HepG2 (cell line): ENCODE measurements around the gene WEE1. TPM values are rescaled to one million over a fixed set of nuclear protein-coding genes. Genes with fewer than 3 reads are reported as not detected.

ENCODE experiments used
- ATAC-seq: fragments of 200-7000 bp; cut with Tn5 transposase; 3 replicates; pipeline ENCODE4 v1.9.1; 2020; ENCODE audit warnings: mild to moderate bottlenecking, moderate library complexity
- BruUV-seq: library from RNA; stranded (reverse); fragments of 400-500 nt; replicated peaks from 2 replicates; lab custom pipeline; 2021; lab: Mats Ljungman, UMichigan
- CTCF ChIA-PET: fragments of 300-600 bp; formaldehyde crosslinking; extraction: SDS; loops from one replicate; lab custom pipeline; 2021; ENCODE audit warnings: low total read pairs, inconsistent platforms, low intra/inter-chr PET ratio; lab: Yijun Ruan, JAX
- POLR2A ChIA-PET: fragments of 350-600 bp; sonication (Branson Sonifier 250); formaldehyde crosslinking; loops from one replicate; lab custom pipeline; 2020; ENCODE audit warnings: antibody characterized with exemption, inconsistent platforms; lab: Yijun Ruan, JAX
- DNase-seq: peaks from one replicate; pipeline ENCODE4 v3.0.0-alpha.2; 2015; ENCODE audit warnings: low spot score
- FAIRE-seq: peaks from 3 replicates; lab custom pipeline; 2011; peaks lifted over from hg19 to GRCh38; lab: Jason Lieb, UNC
- H2AFZ ChIP-seq: one replicate; pipeline ENCODE4 v1.6.1; 2011; ENCODE audit warnings: low read length, inconsistent platforms
- H3K27ac ChIP-seq: fragments of 300-600 bp; 3 replicates; pipeline ENCODE4 v1.8.0; 2011; ENCODE audit warnings: mixed run types, mild to moderate bottlenecking, mixed read lengths, low read length, inconsistent platforms; ENCODE audit not compliant: insufficient read depth; ENCODE audit errors: extremely low read length
- H3K27me3 ChIP-seq, 2 experiments: fragments of 200-600 bp in 1 of 2; 2 replicates in 1 of 2; 3 replicates in 1 of 2; pipeline versions ENCODE4 v1.6.0 to v1.8.0; 2011; ENCODE audit warnings: low read length in 2 of 2, mild to moderate bottlenecking in 2 of 2, moderate library complexity in 2 of 2, inconsistent platforms in 1 of 2; ENCODE audit not compliant: insufficient read depth in 2 of 2, control insufficient read depth in 1 of 2
- H3K36me3 ChIP-seq, 2 experiments: fragments of 200-600 bp in 1 of 2; replicated peaks in 1 of 2; 2 replicates in 1 of 2; 3 replicates in 1 of 2; pipeline versions ENCODE4 v1.5.1 to v1.8.0; 2011; ENCODE audit warnings: low read length in 2 of 2, inconsistent platforms in 1 of 2; ENCODE audit not compliant: insufficient read depth in 2 of 2, control insufficient read depth in 1 of 2
- H3K4me1 ChIP-seq: 2 replicates; pipeline ENCODE4 v1.5.1; 2012; ENCODE audit warnings: low read length, inconsistent platforms; ENCODE audit not compliant: insufficient read depth
- H3K4me2 ChIP-seq: 2 replicates; pipeline ENCODE4 v1.6.0; 2011; ENCODE audit warnings: low read depth, low read length, inconsistent platforms
- H3K4me3 ChIP-seq, 3 experiments: fragments of 200-600 bp in 1 of 3; sonication (generic), shearing (Covaris generic) in 1 of 3; replicated peaks in 1 of 3; 2 replicates each; pipeline ENCODE4 v1.5.1; 2011 to 2016; ENCODE audit warnings: low read length in 3 of 3, inconsistent platforms in 2 of 3, low read depth in 2 of 3, mild to moderate bottlenecking in 2 of 3, control low read depth in 1 of 3, mixed read lengths in 1 of 3; ENCODE audit not compliant: insufficient read depth in 1 of 3
- H3K79me2 ChIP-seq: one replicate; pipeline ENCODE4 v1.6.1; 2011; ENCODE audit warnings: low read length, inconsistent platforms; ENCODE audit not compliant: insufficient read depth
- H3K9ac ChIP-seq: 2 replicates; pipeline ENCODE4 v1.6.0; 2011; ENCODE audit warnings: mild to moderate bottlenecking, low read depth, low read length, inconsistent platforms; ENCODE audit not compliant: insufficient read depth
- H3K9me3 ChIP-seq: 2 replicates; pipeline ENCODE4 v1.5.1; 2012; ENCODE audit warnings: mild to moderate bottlenecking, low read length
- H4K20me1 ChIP-seq: 2 replicates; pipeline ENCODE4 v1.6.0; 2011; ENCODE audit warnings: inconsistent platforms, mild to moderate bottlenecking, low read length, moderate library complexity; ENCODE audit not compliant: insufficient read depth
- CREB3 ChIP-seq: sonication (generic); formaldehyde crosslinking; IDR thresholded peaks from 2 replicates; pipeline ENCODE4 v1.5.0; 2020; ENCODE audit warnings: missing genetic modification reagents
- EHMT2 ChIP-seq: fragments of 200-600 bp; sonication (generic); IDR thresholded peaks from 2 replicates; pipeline ENCODE4 v1.7.0; 2017; ENCODE audit warnings: antibody characterized with exemption, low read depth, low read length, borderline replicate concordance
- FOXP1 ChIP-seq, 2 experiments: fragments of 450-650 bp in 1 of 2; IDR thresholded peaks; 2 replicates each; pipeline ENCODE4 v1.6.1; 2017 to 2018; ENCODE audit warnings: antibody characterized with exemption in 1 of 2
- GABPA ChIP-seq, 2 experiments: IDR thresholded peaks; 2 replicates each; pipeline ENCODE4 v1.6.1; 2011 to 2016; ENCODE audit warnings: low read depth in 2 of 2, low read length in 1 of 2, missing biosample characterization in 1 of 2, missing genetic modification characterization in 1 of 2
- LCORL ChIP-seq, 2 experiments: fragments of 450-650 bp in 1 of 2; sonication (generic) in 1 of 2; formaldehyde crosslinking in 1 of 2; IDR thresholded peaks; 2 replicates each; pipeline versions ENCODE4 v1.5.0 to v1.6.1; 2017 to 2020; ENCODE audit warnings: antibody characterized with exemption in 1 of 2, missing genetic modification reagents in 1 of 2
- MXD4 ChIP-seq: IDR thresholded peaks from 2 replicates; pipeline ENCODE4 v1.6.1; 2016; ENCODE audit warnings: mild to moderate bottlenecking, missing biosample characterization, missing genetic modification reagents
- SNRNP70 ChIP-seq: fragments of 200-400 bp; formaldehyde crosslinking; IDR thresholded peaks from 2 replicates; pipeline ENCODE4 v1.6.1; 2017; ENCODE audit warnings: mild to moderate bottlenecking, low read depth, low read length, moderate library complexity
- YY1 ChIP-seq: IDR thresholded peaks from 2 replicates; pipeline ENCODE4 v1.6.1; 2011; ENCODE audit warnings: low read length, low read depth, moderate library complexity, mild to moderate bottlenecking; ENCODE audit not compliant: insufficient read depth, insufficient replicate concordance
- ZNF207 ChIP-seq: fragments of 450-650 bp; IDR thresholded peaks from 2 replicates; pipeline ENCODE4 v1.6.1; 2016; ENCODE audit warnings: antibody characterized with exemption, borderline replicate concordance
- ZNF512 ChIP-seq: sonication (generic); formaldehyde crosslinking; IDR thresholded peaks from 2 replicates; pipeline ENCODE4 v1.4.0; 2020; ENCODE audit warnings: mild to moderate bottlenecking, missing genetic modification reagents
- ZNF782 ChIP-seq: sonication (generic); formaldehyde crosslinking; IDR thresholded peaks from 2 replicates; pipeline ENCODE4 v1.4.0; 2020; ENCODE audit warnings: missing genetic modification reagents, mild to moderate bottlenecking, borderline replicate concordance
- WGBS: methylation state at CpG from one replicate; pipeline ENCODE4 v1.1.6; 2017; ENCODE audit warnings: low lambda C conversion rate; 5-methylcytosine and 5-hydroxymethylcytosine counted together
- in situ Hi-C: cut with HindIII; loops from 2 replicates; pipeline ENCODE4 v1.10.0; 2017; ENCODE audit warnings: low pct_unique_long_range_greater_than_20kb; ENCODE audit not compliant: extremely low pct_ligation_motif_present
- intact Hi-C: fragments of 100-400 bp; cut with micrococcal nuclease; formaldehyde crosslinking; loops from one replicate; pipeline ENCODE4 v1.10.0; 2022; ENCODE audit not compliant: unreplicated experiment
- polyA plus RNA-seq, 8 experiments: library from polyadenylated mRNA; depleted of rRNA in 3 of 8; stranded (reverse) in 7 of 8; unstranded in 1 of 8; fragments of >200 nt; fragmentation: Illumina TruSeq in 4 of 8; extraction: Trizol in 4 of 8; gene quantifications; 2 replicates each; pipeline versions ENCODE4 v1.2.1 to v1.2.3, GENCODE V29; 2011 to 2016; ENCODE audit warnings: low read depth in 4 of 8, missing spikeins in 1 of 8, mixed read lengths in 1 of 8; ENCODE audit not compliant: insufficient read depth in 1 of 8
- total RNA-seq, 5 experiments: library from RNA; depleted of rRNA; stranded (reverse); fragments of >200 nt; fragmentation: Illumina TruSeq; extraction: Trizol; gene quantifications; 2 replicates each; pipeline ENCODE4 v1.2.3, GENCODE V29; 2016; ENCODE audit warnings: low read depth in 1 of 5

Gene WEE1
- total and polyA plus RNA-seq, 2 of the 13 experiments (the other 11 are each of a cell fraction or from before 2014, with no cell fraction given), result 31.4 to 63.7 TPM

- H3K4me2 ChIP-seq, result no peak overlapping the region
- H3K27me3 ChIP-seq, result no peaks in the 10 kb centered on the region
- 67% methylated on average over 2 of the region's 2 CpGs for WGBS
- no peak overlapping the region for H2AFZ ChIP-seq
- BruUV-seq, result no TSS peak
- no peak for ATAC-seq
- no peaks in the 10 kb centered on the region for H3K79me2 ChIP-seq
- no peak for DNase-seq
- in situ Hi-C loops, result no loop called here
- no peak for FAIRE-seq
- no peaks in the 10 kb centered on the region for H3K9me3 ChIP-seq
- H4K20me1 ChIP-seq, result no peaks in the 10 kb centered on the region
- peaks cover 23% of the 10 kb centered on the region for H3K4me1 ChIP-seq
- no peak overlapping the region for H3K9ac ChIP-seq
- H3K36me3 ChIP-seq, result no peaks in the 10 kb centered on the region
- ChIA-PET POLR2A (no interaction called here), CTCF (no interaction called here)
- H3K27ac ChIP-seq, result no peak overlapping the region
- H3K4me3 ChIP-seq, result no peak overlapping the region
- intact Hi-C loops, result no loop called here
- TF ChIP-seq MXD4 (CRISPR knock-in tag) (no peak), EHMT2 (no peak), CREB3 (CRISPR knock-in tag) (no peak), SNRNP70 (no peak), FOXP1 (IDR thresholded peaks at IDR 0.05) (no peak), FOXP1 (CRISPR knock-in tag; IDR thresholded peaks at IDR 0.05) (no peak), ZNF782 (CRISPR knock-in tag) (no peak), LCORL (IDR thresholded peaks at IDR 0.05) (no peak), LCORL (CRISPR knock-in tag; IDR thresholded peaks at IDR 0.05) (no peak), ZNF207 (no peak), GABPA (IDR thresholded peaks at IDR 0.05; ENCODE audit: low read depth, low read length) (no peak), GABPA (CRISPR knock-in tag; IDR thresholded peaks at IDR 0.05; ENCODE audit: low read depth) (no peak), ZNF512 (CRISPR knock-in tag) (no peak), YY1 (no peak)
Observed at GRCh38 chr11:9561279-9561982, 12.0 kb upstream of the WEE1 start.
